ENCODE measurements around the gene LRPAP1.

The LRPAP1 gene

GRCh38 chr4:3505231-3505630 is 27.0 kb downstream of the LRPAP1 start:
- no peak overlapping the region for H3K27ac ChIP-seq
- DNase-seq (ENCODE audit: low read depth, low spot score), result no peak

- no peak overlapping the region for H3K27ac ChIP-seq
- DNase-seq (ENCODE audit: low read depth, low spot score), result no peak
Observed at GRCh38 chr4:3502941-3503936, 29.0 kb downstream of the LRPAP1 start.

- H3K27ac ChIP-seq, result no peak overlapping the region
- no peak for DNase-seq (ENCODE audit: low read depth, low spot score)
Observed at GRCh38 chr4:3501825-3502425, 30.3 kb downstream of the LRPAP1 start.

DNA sequence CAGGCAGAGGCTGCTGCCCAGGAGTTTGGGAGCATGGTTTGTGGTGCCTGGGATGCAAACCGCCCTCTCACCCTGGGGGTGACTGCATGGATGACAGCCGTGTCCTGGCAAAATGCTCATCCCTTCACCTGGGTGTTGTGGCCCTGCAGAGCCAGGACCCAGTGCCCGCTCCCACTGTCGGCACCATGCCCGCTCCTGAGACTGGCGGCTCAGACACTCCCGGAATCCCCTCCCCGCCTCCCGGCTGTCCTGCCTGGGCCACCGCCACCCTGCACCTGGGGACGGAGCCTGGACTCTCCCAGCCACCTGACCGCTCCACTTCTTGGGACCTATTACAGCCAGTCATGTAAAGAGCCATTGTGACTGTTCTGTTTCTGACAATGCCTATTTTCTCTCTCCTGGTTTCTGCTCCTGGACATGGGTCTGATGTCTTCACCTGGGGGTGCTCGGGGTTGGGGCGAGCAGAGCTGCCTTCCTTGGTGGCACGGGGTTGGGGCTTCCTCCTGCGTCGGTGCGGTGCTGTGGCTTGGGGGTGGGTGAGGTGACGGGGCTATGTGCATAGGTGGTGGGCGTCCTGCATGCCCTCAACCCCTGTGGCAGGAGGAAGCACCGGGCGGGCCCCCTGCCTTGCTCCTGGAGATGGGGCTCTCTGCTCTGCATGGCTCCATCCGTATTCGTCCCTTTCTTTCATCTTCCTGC is 30.9 kb downstream of the LRPAP1 start:
- no peak overlapping the region for H3K27ac ChIP-seq
- DNase-seq (ENCODE audit: low read depth, low spot score), result no peak

DNA sequence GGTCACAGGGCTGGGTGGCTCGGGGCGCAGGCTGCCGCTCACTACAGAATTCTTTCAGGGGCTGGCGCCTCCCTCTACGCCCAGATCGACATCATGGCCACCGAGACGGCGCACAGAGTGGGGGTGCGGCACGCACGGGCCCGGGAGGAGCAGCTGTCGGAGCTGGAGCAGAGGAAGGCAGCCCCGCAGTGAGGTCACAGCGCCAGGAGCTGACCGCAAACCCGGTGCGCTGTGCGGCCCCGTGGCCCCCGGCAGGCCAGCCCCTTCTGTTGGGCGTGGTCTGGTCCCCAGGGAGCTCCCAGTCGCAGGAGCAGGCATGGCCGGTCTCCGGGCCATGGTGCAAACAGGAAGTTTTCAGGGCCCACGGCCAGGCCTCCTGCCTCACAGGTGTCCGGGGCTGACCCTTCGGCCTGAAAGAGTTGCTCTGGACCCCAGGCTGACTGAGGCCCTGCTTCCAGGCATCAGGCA is 31.6 kb downstream of the LRPAP1 start:
- no peak for DNase-seq (ENCODE audit: low read depth, low spot score)
- H3K27ac ChIP-seq, result no peak overlapping the region

DNA sequence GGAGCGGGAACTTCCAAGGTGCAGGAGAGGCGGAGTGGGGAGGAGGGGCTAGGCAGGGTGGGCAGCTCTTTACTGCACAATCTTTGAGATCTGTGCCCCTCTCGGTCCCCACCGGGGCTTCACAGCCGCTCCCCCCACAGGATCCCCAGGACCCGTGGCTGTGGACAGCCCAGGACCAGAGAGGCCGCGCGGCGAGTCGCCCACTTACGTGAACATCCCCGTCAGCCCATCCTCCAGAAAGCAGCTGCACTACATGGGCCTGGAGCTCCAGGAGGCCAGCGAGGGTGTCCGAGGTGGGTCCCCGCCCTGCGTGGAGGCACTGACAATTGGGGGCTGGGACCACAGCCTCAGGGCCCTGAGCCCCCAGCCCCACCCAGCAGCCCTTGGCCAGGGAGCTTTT is 32.1 kb downstream of the LRPAP1 start:
- DNase-seq (ENCODE audit: low read depth, low spot score), result no peak
- H3K27ac ChIP-seq, result no peak overlapping the region

GRCh38 chr4:3499710-3500109 is 32.5 kb downstream of the LRPAP1 start:
- no peak overlapping the region for H3K27ac ChIP-seq
- no peak for DNase-seq (ENCODE audit: low read depth, low spot score)

- DNase-seq (ENCODE audit: low read depth, low spot score), result no peak
- H3K27ac ChIP-seq, result no peak overlapping the region
Observed at GRCh38 chr4:3498901-3499510, 33.2 kb downstream of the LRPAP1 start.

- no peak overlapping the region for H3K27ac ChIP-seq
- no peak for DNase-seq (ENCODE audit: low read depth, low spot score)
Observed at GRCh38 chr4:3498407-3498806, 33.8 kb downstream of the LRPAP1 start.

DNA sequence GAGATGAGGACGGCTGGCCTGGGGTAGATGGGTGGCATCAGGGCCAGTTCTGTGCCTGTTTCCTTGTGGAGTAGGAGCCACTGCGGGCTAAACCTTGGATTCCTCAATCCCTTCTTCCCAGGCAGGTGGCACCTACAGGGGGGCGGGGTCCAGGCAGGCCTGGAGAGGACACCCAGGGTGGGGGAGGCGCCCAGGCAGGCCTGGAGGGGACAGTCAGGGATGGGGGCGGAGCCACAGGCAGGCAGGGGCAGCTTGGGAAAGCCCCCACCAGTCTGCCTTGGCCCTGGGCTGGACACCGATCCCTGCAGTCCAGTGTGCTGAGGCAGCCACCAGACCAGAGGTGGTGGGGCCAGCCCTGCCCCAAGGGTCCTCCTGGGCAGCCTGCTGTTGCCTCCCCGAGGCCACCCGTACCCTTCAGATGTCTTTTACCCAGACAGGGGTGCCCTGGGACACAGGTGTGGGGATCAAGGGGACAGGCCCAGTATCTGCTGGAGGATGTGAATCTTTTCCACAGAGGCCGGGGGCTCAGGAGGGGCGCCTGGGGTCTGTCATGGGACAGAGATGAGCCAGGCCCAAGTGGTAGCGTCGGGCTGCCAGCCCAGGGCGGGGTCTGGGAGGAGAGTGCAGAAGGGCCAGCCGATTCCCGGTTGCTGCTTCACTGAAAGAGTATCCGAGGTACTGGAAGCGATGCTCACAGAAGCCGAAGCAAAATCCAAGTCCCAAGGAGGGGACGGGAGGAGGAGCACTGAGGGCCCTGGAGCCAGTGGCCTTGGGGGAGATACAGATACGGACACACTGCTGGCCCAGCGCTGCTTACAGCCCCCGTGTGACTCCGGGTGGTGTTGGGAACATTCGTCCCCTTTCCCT is 34.5 kb downstream of the LRPAP1 start:
- DNase-seq (ENCODE audit: low read depth, low spot score), result no peak
- no peak overlapping the region for H3K27ac ChIP-seq

DNA sequence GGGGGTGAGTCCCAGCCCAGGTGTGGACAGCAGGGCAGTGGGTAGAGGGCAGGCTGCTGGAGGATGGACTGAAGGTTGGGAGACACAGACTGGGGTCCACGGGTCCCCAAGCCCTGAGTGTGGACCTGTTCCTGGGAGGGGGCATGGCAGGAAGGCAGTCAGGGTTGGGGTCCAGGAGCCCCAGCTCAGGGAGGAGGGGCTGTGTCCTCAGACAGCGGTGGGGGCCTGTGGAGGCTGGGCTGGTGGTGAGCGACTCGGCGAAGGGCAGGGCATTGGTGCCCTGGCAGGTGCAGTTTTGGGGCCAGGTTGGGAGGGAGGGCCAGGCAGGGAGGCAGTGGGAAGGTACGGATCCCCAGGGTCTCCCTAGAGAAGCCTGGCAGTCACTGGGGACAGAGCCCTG is 35.1 kb downstream of the LRPAP1 start:
- H3K27ac ChIP-seq, result no peak overlapping the region
- DNase-seq (ENCODE audit: low read depth, low spot score), result no peak

GRCh38 chr4:3496021-3496420 is 36.2 kb downstream of the LRPAP1 start:
- DNase-seq (ENCODE audit: low read depth, low spot score), result no peak
- H3K27ac ChIP-seq, result no peak overlapping the region

GRCh38 chr4:3495204-3495975 is 36.8 kb downstream of the LRPAP1 start:
- DNase-seq (ENCODE audit: low read depth, low spot score), result no peak
- H3K27ac ChIP-seq, result no peak overlapping the region

DNA sequence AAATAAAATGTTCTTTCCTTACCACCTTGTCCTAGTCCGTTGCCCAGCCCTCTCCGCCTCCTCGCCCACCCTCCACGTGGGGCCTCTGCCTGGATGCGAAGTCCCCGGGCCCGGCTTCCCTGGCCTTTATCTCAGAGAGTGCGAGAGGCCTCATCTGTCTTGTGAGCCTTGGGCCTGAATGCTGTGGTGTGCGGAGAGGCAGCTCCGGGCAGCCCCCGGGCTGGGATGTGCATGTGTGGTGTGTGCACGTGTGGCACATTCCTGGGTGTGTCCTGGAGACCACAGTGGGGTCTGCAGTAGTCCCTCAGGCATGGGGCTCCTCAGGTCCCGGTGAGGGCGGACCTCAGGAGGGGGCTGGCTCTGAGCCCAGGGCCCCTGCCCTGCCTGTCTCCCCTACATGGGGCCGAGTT is 37.8 kb downstream of the LRPAP1 start:
- H3K27ac ChIP-seq, result no peak overlapping the region
- no peak for DNase-seq (ENCODE audit: low read depth, low spot score)

DNA sequence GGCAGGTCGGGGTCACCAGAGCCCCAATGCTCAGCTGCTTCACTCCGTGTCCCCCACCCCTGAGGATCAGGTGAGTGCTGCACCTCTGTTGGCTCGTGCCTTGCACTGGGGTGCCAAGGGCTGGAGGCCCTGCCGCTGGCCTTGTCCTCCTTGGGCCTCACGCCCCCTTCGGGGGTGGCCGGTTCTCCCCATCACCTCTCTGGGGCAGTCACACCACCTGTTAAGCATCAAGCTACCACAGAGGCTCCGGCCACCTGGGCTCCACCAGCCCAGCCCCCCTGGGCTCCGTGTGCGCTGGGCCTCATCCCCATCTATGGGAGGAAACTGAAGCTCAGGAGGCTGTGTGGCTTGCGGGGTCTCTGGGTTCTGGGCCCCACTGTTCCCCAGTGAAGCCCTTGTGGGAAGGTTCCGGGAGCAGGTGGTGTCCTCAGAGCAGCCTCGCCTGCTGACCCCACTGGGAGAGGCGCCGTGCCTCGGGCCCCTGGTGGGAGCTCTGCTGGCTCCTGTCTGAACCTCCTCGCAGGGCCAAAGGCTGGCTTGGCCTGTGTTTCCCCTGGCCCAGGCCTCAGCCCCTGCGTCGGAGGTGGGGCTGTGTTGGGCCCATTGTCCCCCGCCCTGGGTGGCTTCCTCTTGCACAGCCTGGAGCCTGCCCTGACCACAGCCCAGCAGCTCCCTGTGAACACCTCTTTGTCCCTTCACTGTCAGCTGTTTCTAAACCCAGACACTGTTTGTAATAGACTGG is 38.3 kb downstream of the LRPAP1 start:
- no peak overlapping the region for H3K27ac ChIP-seq
- no peak for DNase-seq (ENCODE audit: low read depth, low spot score)

DNA sequence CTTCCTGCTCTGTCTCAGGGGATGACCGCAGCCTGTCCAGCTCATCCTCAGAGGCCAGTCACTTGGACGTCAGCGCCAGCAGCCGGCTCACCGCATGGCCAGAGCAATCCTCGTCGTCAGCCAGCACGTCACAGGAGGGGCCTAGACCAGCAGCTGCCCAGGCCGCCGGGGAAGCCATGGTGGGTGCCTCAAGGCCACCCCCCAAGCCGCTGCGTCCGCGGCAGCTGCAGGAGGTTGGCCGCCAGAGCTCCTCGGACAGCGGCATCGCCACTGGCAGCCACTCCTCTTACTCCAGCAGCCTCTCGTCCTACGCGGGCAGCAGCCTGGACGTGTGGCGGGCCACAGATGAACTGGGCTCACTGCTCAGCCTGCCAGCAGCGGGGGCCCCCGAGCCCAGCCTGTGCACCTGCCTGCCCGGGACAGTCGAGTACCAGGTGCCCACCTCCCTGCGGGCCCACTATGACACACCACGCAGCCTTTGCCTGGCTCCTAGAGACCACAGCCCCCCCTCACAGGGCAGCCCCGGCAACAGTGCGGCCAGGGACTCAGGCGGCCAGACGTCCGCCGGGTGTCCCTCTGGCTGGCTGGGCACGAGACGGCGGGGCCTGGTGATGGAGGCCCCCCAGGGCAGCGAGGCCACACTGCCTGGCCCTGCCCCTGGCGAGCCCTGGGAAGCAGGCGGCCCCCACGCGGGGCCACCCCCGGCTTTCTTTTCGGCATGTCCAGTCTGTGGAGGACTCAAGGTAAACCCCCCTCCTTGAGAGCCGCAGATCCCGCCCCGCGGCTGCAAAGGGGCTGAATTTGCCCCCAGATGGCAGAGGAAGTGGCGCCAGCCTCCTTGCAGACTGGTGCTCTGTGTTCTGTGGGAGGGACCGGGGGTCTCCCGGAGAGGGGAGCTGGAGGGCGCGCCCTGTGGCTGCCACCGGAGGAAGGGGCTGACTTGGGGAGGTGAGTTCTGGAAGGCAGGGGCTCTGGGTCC is 39.2 kb downstream of the LRPAP1 start:
- H3K27ac ChIP-seq, result no peak overlapping the region
- no peak for DNase-seq (ENCODE audit: low read depth, low spot score)
